ENCODE results near the gene REEP1. TPM values are rescaled to one million over a fixed set of nuclear protein-coding genes. Genes with fewer than 3 reads are reported as not detected.

The REEP1 gene
- total and polyA plus RNA-seq, 2 of the 4 experiments (the other 2 are of a cell fraction): under 0.01 to 0.03 TPM

DNA sequence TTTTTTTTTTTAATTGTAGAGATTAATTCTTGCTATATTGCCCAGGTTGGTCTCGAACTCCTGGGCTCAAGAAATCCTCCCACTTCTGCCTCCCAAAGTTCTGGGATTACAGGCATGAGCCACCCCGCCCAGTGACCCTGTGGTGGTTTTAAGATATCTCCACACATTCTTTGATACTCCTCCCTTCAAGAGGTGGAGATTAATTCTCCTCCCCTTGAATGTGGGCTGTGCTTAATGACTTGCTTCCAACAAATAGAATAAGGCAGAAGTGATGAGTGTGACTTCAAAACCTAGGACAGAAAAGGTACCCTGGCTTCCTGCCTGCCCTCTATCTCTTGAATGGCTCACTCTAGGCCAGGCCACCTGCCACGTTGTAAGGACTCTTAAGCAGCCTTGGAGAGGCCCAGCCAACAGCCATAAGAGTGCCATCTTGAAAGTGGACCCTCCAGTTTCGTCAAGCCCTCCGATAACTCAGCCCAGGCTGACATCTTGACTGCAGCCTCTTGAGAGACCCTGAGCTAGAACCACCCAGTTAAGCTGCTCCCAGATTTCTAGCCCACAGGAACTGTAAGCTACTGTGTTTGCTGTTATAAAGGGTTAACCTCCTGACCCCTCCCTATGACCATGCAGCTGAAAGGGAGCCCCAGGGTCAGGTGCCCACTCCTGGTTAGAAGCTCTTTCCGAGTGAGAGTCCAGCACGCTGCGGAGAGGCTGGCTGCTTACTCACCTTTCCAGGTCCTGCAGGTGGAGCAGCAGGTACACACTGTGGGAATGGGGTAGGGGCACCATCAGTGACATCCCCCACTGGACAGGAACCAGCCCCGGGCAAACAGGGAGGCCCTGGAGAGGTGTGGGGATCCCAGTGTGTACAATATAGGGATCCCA is 110.5 kb downstream of the REEP1 start:
- Histone ChIP-seq H3K18ac (ENCODE audit: low read depth, low read length) (no peak overlapping the region), H3K9ac (ENCODE audit: low read depth, low read length) (no peak overlapping the region), H2BK120ac (ENCODE audit: low read depth, low read length) (no peak overlapping the region), H3K79me1 (ENCODE audit: low read depth in 1 of 2, low read length in 2 of 2) (no peaks in the 10 kb centered on the region), H2BK5ac (ENCODE audit: low read depth, low read length, poor library complexity, severe bottlenecking) (no peak overlapping the region), H3K14ac (replicated peaks; ENCODE audit: low read depth, low read length) (no peak overlapping the region), H2BK20ac (ENCODE audit: low read depth, low read length) (no peak overlapping the region), H3K56ac (ENCODE audit: extremely low read depth, insufficient read depth, low read length) (no peak overlapping the region), H3K4me3 (ENCODE audit: insufficient read depth, low read depth, low read length) (no peak overlapping the region), H2AK9ac (replicated peaks; ENCODE audit: low read depth, low read length, poor library complexity) (no peak overlapping the region), H4K20me1 (ENCODE audit: insufficient read depth, low read length) (no peaks in the 10 kb centered on the region), H4K91ac (ENCODE audit: insufficient read depth, low read depth, low read length) (no peak overlapping the region), H4K5ac (ENCODE audit: low read depth, low read length) (no peak overlapping the region), H3K27ac (ENCODE audit: insufficient read depth, low read length) (no peak overlapping the region), H4K8ac (ENCODE audit: low read depth in 2 of 2, low read length in 2 of 2) (no peak overlapping the region), H2AFZ (replicated peaks; ENCODE audit: low read length, poor library complexity) (no peak overlapping the region), H2BK15ac (ENCODE audit: low read depth, low read length) (no peak overlapping the region), H3K27me3 (ENCODE audit: control insufficient read depth, insufficient read depth, low read length) (peaks cover 8% of the 10 kb centered on the region; the same call in 1 of the 2 replicates), H2AK5ac (ENCODE audit: low read depth, low read length) (no peak overlapping the region), H3K4me2 (ENCODE audit: low read depth, low read length) (no peak overlapping the region), H3K4ac (ENCODE audit: low read depth, low read length) (no peak overlapping the region), H3K9me1 (ENCODE audit: insufficient read depth, low read length) (peaks cover 3% of the 10 kb centered on the region; the same call in 1 of the 2 replicates), H3K4me1 (ENCODE audit: control insufficient read depth, insufficient read depth, low read length) (peaks cover 7% of the 10 kb centered on the region), H3K23ac (ENCODE audit: low read depth, low read length) (no peak overlapping the region), H3K36me3 (ENCODE audit: control insufficient read depth, insufficient read depth, low read length) (no peaks in the 10 kb centered on the region), H3K9me3 (ENCODE audit: control insufficient read depth, insufficient read depth, low read length) (no peaks in the 10 kb centered on the region)
- TF ChIP-seq, protein P1, sequence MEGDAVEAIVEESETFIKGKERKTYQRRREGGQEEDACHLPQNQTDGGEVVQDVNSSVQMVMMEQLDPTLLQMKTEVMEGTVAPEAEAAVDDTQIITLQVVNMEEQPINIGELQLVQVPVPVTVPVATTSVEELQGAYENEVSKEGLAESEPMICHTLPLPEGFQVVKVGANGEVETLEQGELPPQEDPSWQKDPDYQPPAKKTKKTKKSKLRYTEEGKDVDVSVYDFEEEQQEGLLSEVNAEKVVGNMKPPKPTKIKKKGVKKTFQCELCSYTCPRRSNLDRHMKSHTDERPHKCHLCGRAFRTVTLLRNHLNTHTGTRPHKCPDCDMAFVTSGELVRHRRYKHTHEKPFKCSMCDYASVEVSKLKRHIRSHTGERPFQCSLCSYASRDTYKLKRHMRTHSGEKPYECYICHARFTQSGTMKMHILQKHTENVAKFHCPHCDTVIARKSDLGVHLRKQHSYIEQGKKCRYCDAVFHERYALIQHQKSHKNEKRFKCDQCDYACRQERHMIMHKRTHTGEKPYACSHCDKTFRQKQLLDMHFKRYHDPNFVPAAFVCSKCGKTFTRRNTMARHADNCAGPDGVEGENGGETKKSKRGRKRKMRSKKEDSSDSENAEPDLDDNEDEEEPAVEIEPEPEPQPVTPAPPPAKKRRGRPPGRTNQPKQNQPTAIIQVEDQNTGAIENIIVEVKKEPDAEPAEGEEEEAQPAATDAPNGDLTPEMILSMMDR (conservative IDR thresholded peaks at IDR 0.05; ENCODE audit: low read depth, low read length): no peak
- no peak for TF ChIP-seq POLR2A (IDR thresholded peaks at IDR 0.05; ENCODE audit: low read depth, low read length)
- TF ChIP-seq SMC3 (IDR thresholded peaks at IDR 0.05; ENCODE audit: low read depth, low read length): no peak
- TF ChIP-seq MAZ (IDR thresholded peaks at IDR 0.05; ENCODE audit: borderline replicate concordance, low read depth, low read length): no peak
- TF ChIP-seq, protein P2, sequence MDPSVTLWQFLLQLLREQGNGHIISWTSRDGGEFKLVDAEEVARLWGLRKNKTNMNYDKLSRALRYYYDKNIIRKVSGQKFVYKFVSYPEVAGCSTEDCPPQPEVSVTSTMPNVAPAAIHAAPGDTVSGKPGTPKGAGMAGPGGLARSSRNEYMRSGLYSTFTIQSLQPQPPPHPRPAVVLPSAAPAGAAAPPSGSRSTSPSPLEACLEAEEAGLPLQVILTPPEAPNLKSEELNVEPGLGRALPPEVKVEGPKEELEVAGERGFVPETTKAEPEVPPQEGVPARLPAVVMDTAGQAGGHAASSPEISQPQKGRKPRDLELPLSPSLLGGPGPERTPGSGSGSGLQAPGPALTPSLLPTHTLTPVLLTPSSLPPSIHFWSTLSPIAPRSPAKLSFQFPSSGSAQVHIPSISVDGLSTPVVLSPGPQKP (IDR thresholded peaks at IDR 0.05; ENCODE audit: borderline replicate concordance, low read depth, low read length): no peak
- no peak for TF ChIP-seq FOS (IDR thresholded peaks at IDR 0.05; ENCODE audit: low read depth, low read length)
- no peak for TF ChIP-seq RFX5 (IDR thresholded peaks at IDR 0.05; ENCODE audit: low read depth, low read length)
- no peak for TF ChIP-seq CHD1 (IDR thresholded peaks at IDR 0.05; ENCODE audit: low read depth, low read length)
- no peak for TF ChIP-seq RAD21 (IDR thresholded peaks at IDR 0.05; ENCODE audit: low read length)
- no peak for TF ChIP-seq CEBPB (IDR thresholded peaks at IDR 0.05; ENCODE audit: low read depth, low read length)
- no peak for TF ChIP-seq BHLHE40 (IDR thresholded peaks at IDR 0.05; ENCODE audit: low read depth, low read length)
- no peak for TF ChIP-seq NFE2L2 (IDR thresholded peaks at IDR 0.05; ENCODE audit: low read depth, low read length)
- TF ChIP-seq MXI1 (IDR thresholded peaks at IDR 0.05; ENCODE audit: borderline replicate concordance, low read depth, low read length): no peak
- TF ChIP-seq, protein P3, sequence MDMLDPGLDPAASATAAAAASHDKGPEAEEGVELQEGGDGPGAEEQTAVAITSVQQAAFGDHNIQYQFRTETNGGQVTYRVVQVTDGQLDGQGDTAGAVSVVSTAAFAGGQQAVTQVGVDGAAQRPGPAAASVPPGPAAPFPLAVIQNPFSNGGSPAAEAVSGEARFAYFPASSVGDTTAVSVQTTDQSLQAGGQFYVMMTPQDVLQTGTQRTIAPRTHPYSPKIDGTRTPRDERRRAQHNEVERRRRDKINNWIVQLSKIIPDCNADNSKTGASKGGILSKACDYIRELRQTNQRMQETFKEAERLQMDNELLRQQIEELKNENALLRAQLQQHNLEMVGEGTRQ (IDR thresholded peaks at IDR 0.05; ENCODE audit: low read depth, low read length): no peak
- no CpG with 5 or more reads among the region's 9 CpGs for WGBS, 2 experiments (ENCODE audit: extremely low coverage in 2 of 2, insufficient read length in 1 of 2)
- DNase-seq (no peak), ATAC-seq (ENCODE audit: low read depth) (no peak)
- ChIA-PET POLR2A (ENCODE audit: unreplicated experiment) (no interaction called here), CTCF (no interaction called here)
- intact Hi-C loops (cut with micrococcal nuclease): no loop called here
- BruUV-seq (replicated peaks): no TSS peak
- in situ Hi-C loops (cut with MboI; ENCODE audit: low sequenced_read_pairs): no loop called here
- dilution Hi-C loops (cut with HindIII; ENCODE audit: low sequenced_read_pairs, unreplicated experiment): no loop called here

Data from IMR-90 (cell line).